GM21786 (cell line): ENCODE measurements around the gene CHAD.

Experiments used
- ATAC-seq: cut with Tn5 transposase; IDR thresholded peaks from one replicate; pipeline ENCODE4 v1.9.1; 2021; ENCODE audit not compliant: unreplicated experiment

CHAD gene

GRCh38 chr17:50460831-50461526 lies 7.7 kb downstream of the CHAD start:
- no peak for ATAC-seq

- ATAC-seq, result no peak
These were observed 8.9 kb downstream of the CHAD start for GRCh38 chr17:50459756-50460155.

GRCh38 chr17:50458701-50459676 lies 9.7 kb downstream of the CHAD start:
- no peak for ATAC-seq

GRCh38 chr17:50458270-50458669 lies 10.4 kb downstream of the CHAD start:
- no peak for ATAC-seq

- no peak for ATAC-seq
These were observed 11.1 kb downstream of the CHAD start for GRCh38 chr17:50457621-50458020.

- no peak for ATAC-seq
These were observed 14.8 kb downstream of the CHAD start for GRCh38 chr17:50453901-50454300.

GRCh38 chr17:50452630-50453300 lies 15.9 kb downstream of the CHAD start:
- ATAC-seq, result no peak

- ATAC-seq, result no peak
These were observed 16.6 kb downstream of the CHAD start for GRCh38 chr17:50451943-50452629.

GRCh38 chr17:50448643-50449042 lies 20.0 kb downstream of the CHAD start:
- ATAC-seq, result no peak

GRCh38 chr17:50447870-50448595 lies 20.6 kb downstream of the CHAD start:
- ATAC-seq, result no peak

- no peak for ATAC-seq
These were observed 22.9 kb downstream of the CHAD start for GRCh38 chr17:50445730-50446325.

GRCh38 chr17:50444841-50445715 lies 23.6 kb downstream of the CHAD start:
- ATAC-seq, result no peak

- ATAC-seq, result no peak
These were observed 25.1 kb downstream of the CHAD start for GRCh38 chr17:50443505-50443974.

- no peak for ATAC-seq
These were observed 27.5 kb downstream of the CHAD start for GRCh38 chr17:50440838-50441829.

GRCh38 chr17:50440172-50440837 lies 28.4 kb downstream of the CHAD start:
- no peak for ATAC-seq

- no peak for ATAC-seq
These were observed 29.7 kb downstream of the CHAD start for GRCh38 chr17:50439008-50439407.

GRCh38 chr17:50437409-50437808 lies 31.3 kb downstream of the CHAD start:
- ATAC-seq, result no peak
